Osteocyte (in vitro differentiated cells): ENCODE results near the gene GAA. TPM values are rescaled to one million over a fixed set of nuclear protein-coding genes. Genes with fewer than 3 reads are reported as not detected.

ENCODE experiments used
- DNase-seq: peaks from one replicate; pipeline ENCODE4 v3.0.0; 2021; ENCODE audit warnings: mixed read lengths; ENCODE audit not compliant: unreplicated experiment; ENCODE audit errors: extremely low spot score
- H3K27ac Mint-ChIP-seq: one replicate; pipeline ENCODE4 v1.8.0; 2021; ENCODE audit warnings: mild to moderate bottlenecking, mixed read lengths; ENCODE audit not compliant: unreplicated experiment
- H3K27me3 Mint-ChIP-seq: one replicate; pipeline ENCODE4 v1.8.0; 2021; ENCODE audit warnings: mixed read lengths; ENCODE audit not compliant: unreplicated experiment
- H3K36me3 Mint-ChIP-seq: one replicate; pipeline ENCODE4 v1.8.0; 2021; ENCODE audit warnings: mixed read lengths; ENCODE audit not compliant: unreplicated experiment
- H3K4me1 Mint-ChIP-seq: one replicate; pipeline ENCODE4 v1.8.0; 2021; ENCODE audit warnings: mixed read lengths; ENCODE audit not compliant: unreplicated experiment
- H3K4me3 Mint-ChIP-seq: one replicate; pipeline ENCODE4 v1.8.0; 2021; ENCODE audit warnings: mild to moderate bottlenecking, moderate library complexity, mixed read lengths; ENCODE audit not compliant: unreplicated experiment
- H3K9me3 Mint-ChIP-seq: one replicate; pipeline ENCODE4 v1.8.0; 2021; ENCODE audit warnings: mixed read lengths; ENCODE audit not compliant: unreplicated experiment
- CTCF ChIP-seq: fragments of 200-600 bp; sonication (generic); IDR thresholded peaks from 2 replicates; pipeline ENCODE4 v1.5.0; 2021; ENCODE audit warnings: antibody characterized with exemption, mild to moderate bottlenecking, moderate library complexity
- total RNA-seq: library from RNA; stranded (reverse); gene quantifications from 2 replicates; pipeline ENCODE4 v1.2.1, GENCODE V29; 2021

Gene GAA
- total RNA-seq, 1 donor from 2014 or later = 64.7 TPM

- Mint-ChIP-seq H3K27ac (no peak overlapping the region), H3K9me3 (peaks cover 4% of the 10 kb centered on the region), H3K36me3 (peaks cover 1% of the 10 kb centered on the region), H3K27me3 (peaks cover 6% of the 10 kb centered on the region), H3K4me3 (no peak overlapping the region), H3K4me1 (no peaks in the 10 kb centered on the region)
- no peak for DNase-seq
- no peak for TF ChIP-seq CTCF
Observed at GRCh38 chr17:80109713-80110446, 8.5 kb downstream of the GAA start.

GRCh38 chr17:80110447-80110812, 9.0 kb downstream of the GAA start:
- Mint-ChIP-seq H3K36me3 (peaks cover 6% of the 10 kb centered on the region), H3K27me3 (peaks cover 11% of the 10 kb centered on the region), H3K4me1 (no peaks in the 10 kb centered on the region), H3K9me3 (peaks cover 9% of the 10 kb centered on the region), H3K4me3 (no peak overlapping the region), H3K27ac (no peak overlapping the region)
- no peak for DNase-seq
- TF ChIP-seq CTCF = no peak

GRCh38 chr17:80110927-80111701, 9.7 kb downstream of the GAA start:
- TF ChIP-seq CTCF = no peak
- no peak overlapping the region for H3K27ac Mint-ChIP-seq

GRCh38 chr17:80111702-80112470, 10.5 kb downstream of the GAA start:
- Mint-ChIP-seq H3K27me3 (peaks cover 11% of the 10 kb centered on the region), H3K27ac (no peak overlapping the region), H3K4me3 (no peak overlapping the region), H3K36me3 (peaks cover 6% of the 10 kb centered on the region), H3K4me1 (no peaks in the 10 kb centered on the region), H3K9me3 (peaks cover 9% of the 10 kb centered on the region)
- TF ChIP-seq CTCF = no peak
- DNase-seq = no peak

More at GRCh38 chr17:80110927-80111701, 9.7 kb downstream of the GAA start:
- Mint-ChIP-seq H3K36me3 (peaks cover 6% of the 10 kb centered on the region), H3K4me1 (no peaks in the 10 kb centered on the region), H3K27me3 (peaks cover 11% of the 10 kb centered on the region), H3K4me3 (no peak overlapping the region), H3K9me3 (peaks cover 9% of the 10 kb centered on the region)
- no peak for DNase-seq
